ENCODE data around the gene SCD.
"Not testable (repeated sequence)": the region's sequence is repeated elsewhere in the genome, so short reads cannot be mapped to it uniquely, and the experiment has no call there.

The SCD gene

GRCh38 chr10:100374200-100374655, 27.2 kb downstream of the SCD start:
- peak overlapping the region; percentile 95 for H3K27ac ChIP-seq
- no peak for DNase-seq

GRCh38 chr10:100374677-100375353, 27.8 kb downstream of the SCD start:
- not testable (repeated sequence) for DNase-seq; H3K36me3 ChIP-seq; H3K27me3 ChIP-seq (ENCODE audit: insufficient read depth, low read depth, severe bottlenecking)

More at GRCh38 chr10:100374200-100374655, 27.2 kb downstream of the SCD start:
- no peaks in the 10 kb centered on the region for H3K9me3 ChIP-seq (ENCODE audit: severe bottlenecking)
- TF ChIP-seq CTCF (IDR thresholded peaks at IDR 0.05; ENCODE audit: low read depth, low read length): no peak
- no peaks in the 10 kb centered on the region for H3K36me3 ChIP-seq
- no peaks in the 10 kb centered on the region for H3K27me3 ChIP-seq (ENCODE audit: insufficient read depth, low read depth, severe bottlenecking)
- peak overlapping the region; percentile 83 for H3K4me3 ChIP-seq (ENCODE audit: low read depth, low read length)

GRCh38 chr10:100376656-100377055, 29.6 kb downstream of the SCD start:
- H3K27me3 ChIP-seq (ENCODE audit: insufficient read depth, low read depth, severe bottlenecking); H3K36me3 ChIP-seq; H3K4me3 ChIP-seq (ENCODE audit: low read depth, low read length); DNase-seq; H3K27ac ChIP-seq; H3K9me3 ChIP-seq (ENCODE audit: severe bottlenecking): not testable (repeated sequence)

More at GRCh38 chr10:100374677-100375353, 27.8 kb downstream of the SCD start:
- Histone ChIP-seq H3K4me3 (ENCODE audit: low read depth, low read length) (peak overlapping the region; percentile 83), H3K27ac (peak overlapping the region; percentile 95)
- not testable (repeated sequence) for H3K9me3 ChIP-seq (ENCODE audit: severe bottlenecking)

- DNase-seq: no peak
- no peak overlapping the region for H3K27ac ChIP-seq
Measured at GRCh38 chr10:100377830-100378229, 30.8 kb downstream of the SCD start.

GRCh38 chr10:100380400-100380799, 33.4 kb downstream of the SCD start:
- no peak for DNase-seq
- Histone ChIP-seq H3K36me3 (peaks cover 12% of the 10 kb centered on the region), H3K9me3 (ENCODE audit: severe bottlenecking) (no peaks in the 10 kb centered on the region), H3K27ac (no peak overlapping the region), H3K27me3 (ENCODE audit: insufficient read depth, low read depth, severe bottlenecking) (no peaks in the 10 kb centered on the region), H3K4me3 (ENCODE audit: low read depth, low read length) (no peak overlapping the region)
- no peak for TF ChIP-seq CTCF (IDR thresholded peaks at IDR 0.05; ENCODE audit: low read depth, low read length)

More at GRCh38 chr10:100377830-100378229, 30.8 kb downstream of the SCD start:
- Histone ChIP-seq H3K27me3 (ENCODE audit: insufficient read depth, low read depth, severe bottlenecking) (no peaks in the 10 kb centered on the region), H3K9me3 (ENCODE audit: severe bottlenecking) (no peaks in the 10 kb centered on the region), H3K36me3 (peaks cover 11% of the 10 kb centered on the region), H3K4me3 (ENCODE audit: low read depth, low read length) (no peak overlapping the region)
- no peak for TF ChIP-seq CTCF (IDR thresholded peaks at IDR 0.05; ENCODE audit: low read depth, low read length)

GRCh38 chr10:100382553-100382952, 35.5 kb downstream of the SCD start:
- Histone ChIP-seq H3K27ac (no peak overlapping the region), H3K36me3 (peaks cover 12% of the 10 kb centered on the region), H3K27me3 (ENCODE audit: insufficient read depth, low read depth, severe bottlenecking) (no peaks in the 10 kb centered on the region), H3K9me3 (ENCODE audit: severe bottlenecking) (no peaks in the 10 kb centered on the region), H3K4me3 (ENCODE audit: low read depth, low read length) (no peak overlapping the region)
- no peak for TF ChIP-seq CTCF (IDR thresholded peaks at IDR 0.05; ENCODE audit: low read depth, low read length)
- DNase-seq: no peak

GRCh38 chr10:100383251-100383650, 36.2 kb downstream of the SCD start:
- Histone ChIP-seq H3K27ac (no peak overlapping the region), H3K4me3 (ENCODE audit: low read depth, low read length) (no peak overlapping the region), H3K36me3 (peaks cover 17% of the 10 kb centered on the region), H3K27me3 (ENCODE audit: insufficient read depth, low read depth, severe bottlenecking) (no peaks in the 10 kb centered on the region), H3K9me3 (ENCODE audit: severe bottlenecking) (no peaks in the 10 kb centered on the region)
- TF ChIP-seq CTCF (IDR thresholded peaks at IDR 0.05; ENCODE audit: low read depth, low read length): no peak
- no peak for DNase-seq

Measured in WERI-Rb-1 (cell line).